ENCODE data around the gene MACROD2. TPM values are rescaled to one million over a fixed set of nuclear protein-coding genes. Genes with fewer than 3 reads are reported as not detected.

The MACROD2 gene
- total RNA-seq, 1 experiment from 2014 or later: 0.02 TPM

DNA sequence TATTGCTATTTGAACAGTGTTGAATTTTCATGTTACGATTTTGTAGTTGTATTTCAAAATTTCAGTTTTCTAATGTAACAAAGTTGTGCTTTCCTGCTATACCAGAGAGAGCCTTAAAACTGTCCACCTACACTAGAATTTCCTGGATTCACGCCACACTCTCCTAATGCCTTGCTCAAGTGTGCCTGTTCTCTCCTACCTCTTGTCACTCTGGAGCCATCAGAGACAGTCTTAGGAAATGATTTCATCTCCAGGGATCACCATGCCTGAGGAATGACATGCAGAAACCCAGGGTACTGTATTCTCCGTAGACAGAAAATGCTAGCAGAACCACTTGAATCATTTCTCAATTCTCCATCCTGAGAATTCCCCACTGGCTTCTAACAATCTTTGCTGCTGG is 1910.3 kb downstream of the MACROD2 start:
- DNase-seq (ENCODE audit: low spot score): no peak

DNA sequence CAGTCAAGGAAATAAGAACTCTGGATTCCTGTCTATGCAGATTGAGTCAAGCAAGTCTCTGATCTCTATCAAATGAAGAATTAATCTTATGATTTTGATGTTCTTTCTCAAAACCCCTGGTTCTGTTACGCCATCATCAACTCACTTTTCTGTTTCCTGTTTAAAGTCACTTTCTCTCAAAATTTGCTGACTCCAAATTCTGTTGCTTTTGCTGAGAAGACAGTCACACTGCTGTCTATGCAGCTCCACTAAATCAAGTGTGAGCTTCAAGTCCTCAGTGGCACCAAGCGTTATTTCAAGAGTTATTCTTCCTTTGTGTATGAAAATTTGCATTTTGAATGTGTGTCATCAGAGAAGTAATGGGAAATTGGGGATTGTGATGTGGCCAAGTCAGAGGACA is 1914.7 kb downstream of the MACROD2 start:
- no peak for DNase-seq (ENCODE audit: low spot score)

DNA sequence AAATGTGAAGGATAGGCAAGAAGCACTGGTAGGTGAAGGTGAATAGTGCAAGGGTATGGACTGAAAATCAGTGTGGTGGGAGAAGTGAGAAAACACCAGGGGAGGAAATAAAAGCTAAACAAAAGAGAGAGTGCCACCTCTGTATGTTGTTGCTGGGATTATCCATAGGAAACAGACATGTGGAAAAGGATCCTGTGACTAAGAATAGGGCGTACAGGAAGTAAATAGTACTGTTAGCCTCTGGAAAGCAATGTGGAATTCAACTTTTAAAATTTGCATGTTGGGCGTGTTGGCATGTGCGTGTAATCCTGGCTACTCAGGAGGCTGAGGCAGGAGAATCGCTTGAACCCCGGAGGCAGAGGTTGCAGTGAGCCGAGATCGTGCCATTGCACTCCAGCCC is 1916.3 kb downstream of the MACROD2 start:
- DNase-seq (ENCODE audit: low spot score): no peak

DNA sequence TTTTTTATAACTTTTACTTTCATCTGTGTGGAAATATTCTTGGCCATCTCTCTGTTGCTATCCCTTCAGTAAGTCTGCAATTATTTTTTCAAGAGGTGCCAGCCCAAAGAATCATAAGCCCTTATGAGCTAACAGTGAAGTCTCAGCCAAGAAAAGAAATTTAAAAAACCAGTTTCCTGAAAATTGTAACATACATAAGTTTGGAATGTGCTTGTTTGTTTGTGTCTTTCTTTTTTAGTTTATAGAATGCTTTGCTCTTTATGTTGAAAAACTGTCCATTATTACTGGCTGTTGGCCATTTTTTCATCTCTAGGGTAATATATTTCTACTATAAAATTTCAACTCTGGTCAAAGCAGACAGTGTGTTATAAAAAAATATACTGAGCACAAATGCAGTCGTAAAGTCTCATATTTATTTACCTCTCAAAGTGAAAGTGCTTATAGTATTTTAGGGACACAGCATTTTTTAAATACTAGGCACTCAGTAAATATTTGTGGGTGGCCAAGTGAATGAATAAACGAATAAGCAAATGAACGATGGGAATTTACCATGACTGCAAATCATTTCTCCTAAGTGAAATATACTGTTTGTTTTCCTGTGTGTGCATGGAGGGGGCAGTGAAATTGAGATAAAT is 1918.2 kb downstream of the MACROD2 start:
- DNase-seq (ENCODE audit: low spot score): no peak

DNA sequence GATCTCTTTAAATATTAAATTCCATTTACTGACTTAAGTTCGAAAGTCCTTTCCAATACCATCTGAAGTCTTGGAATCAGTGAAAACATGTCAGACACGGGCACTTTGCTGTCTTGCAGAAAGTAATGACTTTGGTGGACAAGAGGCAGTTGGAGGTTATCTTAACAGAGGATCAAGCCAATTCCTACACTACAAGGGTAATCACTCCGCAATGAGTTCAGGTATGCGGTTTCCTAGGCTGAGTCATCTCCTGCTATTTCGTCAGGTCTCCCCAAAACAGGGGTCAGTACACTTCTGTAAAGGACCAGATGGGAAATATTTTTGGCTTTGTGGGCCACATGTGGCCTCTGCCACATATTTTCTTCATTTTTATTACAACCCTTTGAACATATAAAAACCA is 1921.3 kb downstream of the MACROD2 start:
- peak; percentile 57 for DNase-seq (ENCODE audit: low spot score)

DNA sequence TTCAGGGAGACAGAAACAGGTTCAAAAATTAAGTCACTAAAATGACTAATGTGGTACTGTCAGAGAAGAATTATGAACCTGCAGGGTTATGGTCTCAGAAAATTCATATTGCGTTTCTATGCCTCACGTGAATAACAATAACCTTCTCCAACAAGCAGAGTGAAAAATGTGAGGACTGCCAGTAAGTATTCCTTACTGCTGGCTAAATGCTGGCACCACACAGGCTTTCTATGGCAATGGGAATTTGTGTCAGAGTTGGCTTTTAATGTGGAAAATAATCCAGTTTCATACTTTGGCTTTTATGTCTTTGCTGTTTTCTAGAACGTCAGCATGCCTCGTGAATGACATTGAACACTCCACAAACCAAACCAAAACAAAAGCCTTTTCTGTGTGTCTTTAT is 1922.0 kb downstream of the MACROD2 start:
- no peak for DNase-seq (ENCODE audit: low spot score)

DNA sequence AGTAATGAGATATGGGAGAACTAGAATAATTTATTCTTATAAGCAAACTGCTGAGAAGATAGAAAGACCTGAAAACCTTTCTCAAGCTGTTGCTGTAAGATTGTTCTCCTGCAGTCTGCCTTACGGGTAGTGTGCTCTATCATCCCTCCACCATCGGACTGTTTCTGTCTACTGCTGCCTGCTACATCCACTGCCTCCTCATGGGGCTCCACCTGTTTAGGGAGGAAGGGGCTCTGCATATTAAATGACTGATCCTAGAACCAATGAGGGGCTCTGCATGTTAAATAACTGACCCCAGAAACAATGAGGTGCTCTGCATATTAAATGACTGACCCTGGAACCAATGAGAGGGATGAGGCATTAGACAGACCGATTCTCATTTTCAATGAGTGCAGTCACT is 1923.3 kb downstream of the MACROD2 start:
- DNase-seq (ENCODE audit: low spot score): no peak

DNA sequence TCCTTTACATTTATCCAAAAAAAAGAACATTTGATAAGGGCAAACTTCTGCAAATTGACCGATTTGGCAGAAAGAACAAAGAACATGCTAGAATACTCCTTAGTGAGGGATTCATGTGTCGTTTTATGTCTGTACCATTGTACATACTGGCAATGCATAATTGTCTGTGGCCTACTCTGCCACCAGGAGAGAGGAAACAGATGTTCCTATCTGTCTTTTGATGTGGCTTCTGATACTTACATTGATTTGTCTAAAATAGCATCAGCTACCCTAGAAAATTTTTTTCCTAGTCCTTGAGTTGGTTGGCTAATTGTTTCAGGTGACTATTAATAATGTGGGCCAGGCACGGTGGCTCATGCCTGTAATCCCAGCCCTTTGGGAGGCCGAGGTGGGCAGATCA is 1923.8 kb downstream of the MACROD2 start:
- no peak for DNase-seq (ENCODE audit: low spot score)

DNA sequence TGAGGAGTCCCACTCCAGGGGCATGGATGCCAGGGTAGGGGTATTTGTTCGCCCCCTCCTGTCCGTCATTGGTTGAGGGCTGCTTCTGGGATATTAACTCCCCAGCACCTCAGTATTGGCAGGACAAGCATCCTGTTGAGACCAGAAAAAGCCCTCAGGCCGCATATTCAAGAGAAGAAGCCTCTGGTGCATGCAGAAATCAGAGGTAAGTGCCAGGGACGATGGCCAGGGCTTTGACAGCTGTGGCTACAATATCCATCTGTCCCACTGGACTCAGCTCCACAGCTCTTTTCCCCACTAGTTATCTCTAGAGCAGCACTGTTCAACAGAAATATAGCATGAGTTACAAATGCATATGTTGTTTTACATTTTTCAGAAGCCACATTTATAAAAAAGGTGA is 1926.6 kb downstream of the MACROD2 start:
- no peak for DNase-seq (ENCODE audit: low spot score)

DNA sequence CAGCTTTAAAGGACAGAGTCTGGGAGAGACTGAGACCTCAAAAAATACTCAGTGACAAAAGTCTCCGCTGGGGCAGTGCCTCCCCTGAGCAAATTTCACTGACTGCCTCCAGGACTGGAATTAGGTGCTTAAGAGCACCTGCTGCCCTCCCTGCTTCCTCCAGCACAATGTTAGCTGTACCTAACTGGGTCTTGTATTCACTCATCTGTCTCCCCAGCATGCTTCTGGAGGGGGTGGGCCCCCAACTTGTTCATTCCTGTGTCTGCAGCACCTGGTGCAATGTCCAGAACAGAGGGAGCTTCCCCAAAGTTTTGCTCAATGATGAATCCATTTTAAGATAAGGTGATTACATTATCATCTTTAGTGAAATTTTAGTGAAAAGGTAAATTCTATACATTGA is 1927.2 kb downstream of the MACROD2 start:
- no peak for DNase-seq (ENCODE audit: low spot score)

DNA sequence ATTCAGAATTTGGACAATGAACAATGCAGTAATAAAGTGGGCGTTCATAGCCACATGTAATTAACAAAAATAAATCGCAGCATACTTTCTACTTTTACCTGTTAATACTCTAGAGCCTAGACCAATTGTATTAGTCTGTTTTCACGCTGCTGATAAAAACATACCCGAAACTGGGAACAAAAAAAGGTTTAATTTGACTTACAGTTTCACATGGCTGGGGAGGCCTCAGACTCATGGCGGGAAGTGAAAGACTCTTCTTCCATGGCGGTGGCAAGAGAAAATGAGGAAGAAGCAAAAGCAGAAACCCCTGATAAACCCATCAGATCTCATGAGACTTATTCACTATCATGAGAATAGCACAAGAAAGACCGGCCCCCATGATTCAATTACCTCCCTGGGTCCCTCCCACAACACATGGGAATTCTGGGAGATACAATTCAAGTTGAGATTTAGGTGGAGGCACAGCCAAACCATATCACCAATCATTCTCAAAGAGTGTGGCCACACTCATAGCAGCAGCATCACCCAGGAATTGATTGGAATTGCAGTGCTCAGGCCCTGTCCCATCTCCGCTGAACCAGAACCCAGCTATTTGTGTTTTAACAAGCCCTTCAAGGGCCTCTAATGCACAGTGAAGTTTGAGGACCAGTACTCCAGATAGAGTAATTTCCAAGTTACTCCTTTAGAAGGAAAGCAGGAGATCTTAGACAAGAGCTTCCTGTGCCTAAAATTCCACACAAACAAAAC is 1927.9 kb downstream of the MACROD2 start:
- no peak for DNase-seq (ENCODE audit: low spot score)

DNA sequence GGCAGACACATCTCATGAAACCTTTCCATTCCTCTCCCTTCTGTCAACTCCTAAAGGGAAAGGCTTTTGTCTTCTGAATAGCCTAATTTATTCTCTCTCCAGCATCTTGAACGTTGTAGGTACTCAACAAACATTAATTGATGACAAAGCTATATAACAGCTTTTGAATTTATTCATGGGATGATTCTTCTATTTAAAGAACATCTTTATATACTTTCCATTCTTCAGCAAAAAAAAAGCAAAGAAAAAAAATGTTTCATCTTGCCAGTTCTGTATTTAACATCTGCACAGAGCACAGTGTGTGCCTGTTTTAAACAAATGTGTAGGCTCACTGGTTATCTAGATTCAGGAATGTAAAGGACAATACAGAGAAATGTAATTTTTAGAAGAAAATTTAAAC is 1929.2 kb downstream of the MACROD2 start:
- no peak for DNase-seq (ENCODE audit: low spot score)

DNA sequence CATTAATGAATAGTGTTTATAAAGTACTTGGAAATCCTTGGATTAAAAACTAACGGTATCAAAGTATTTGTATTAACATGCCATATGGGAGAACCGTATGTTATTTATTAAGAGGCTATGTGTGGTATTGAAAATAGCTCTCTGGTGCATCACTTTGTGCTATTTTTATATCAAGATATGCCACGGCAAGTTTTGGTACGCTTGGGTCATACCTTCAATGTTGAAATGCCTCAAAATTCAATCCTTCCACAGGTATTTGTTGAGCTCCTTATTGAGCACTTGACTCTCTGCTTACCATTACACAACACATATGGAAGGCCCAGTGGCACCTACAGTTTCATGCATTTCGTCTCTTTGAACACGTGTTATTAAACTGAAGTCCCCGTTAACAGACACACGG is 1930.1 kb downstream of the MACROD2 start:
- DNase-seq (ENCODE audit: low spot score): no peak

DNA sequence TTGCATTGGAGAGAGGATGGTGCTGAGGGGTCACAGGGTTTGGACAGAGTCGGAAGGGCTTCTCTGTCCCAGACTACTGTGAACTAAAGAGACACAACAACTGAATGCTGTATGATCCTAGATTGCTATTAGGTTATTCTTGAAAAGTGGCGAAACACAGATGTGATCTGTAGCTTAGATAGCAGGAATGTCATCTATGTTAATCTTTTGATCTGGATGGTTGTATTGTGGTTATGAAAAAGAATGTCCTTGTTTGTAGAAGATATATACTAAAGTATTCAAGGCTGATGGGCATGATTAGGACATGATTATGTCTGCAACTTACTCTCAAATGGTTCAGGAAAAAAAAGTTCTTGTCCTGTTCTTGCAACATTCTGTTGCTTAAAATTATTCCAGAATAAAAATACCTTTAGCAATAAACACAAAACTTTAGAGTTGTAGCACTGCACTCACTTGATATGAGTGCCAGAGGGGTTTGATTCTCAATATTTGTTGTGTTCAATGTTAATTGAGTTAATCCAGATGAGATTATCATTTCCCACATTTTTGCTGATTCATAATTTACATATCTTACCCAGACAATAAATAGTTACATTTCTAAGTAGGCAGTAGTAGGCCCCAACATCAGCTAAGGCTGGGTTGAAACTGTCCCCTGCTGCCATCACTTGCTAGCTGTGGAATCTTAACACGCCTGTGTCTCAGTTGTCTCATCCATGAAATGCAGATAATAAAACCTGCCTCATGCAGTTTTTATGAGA is 1932.8 kb downstream of the MACROD2 start:
- no peak for DNase-seq (ENCODE audit: low spot score)

DNA sequence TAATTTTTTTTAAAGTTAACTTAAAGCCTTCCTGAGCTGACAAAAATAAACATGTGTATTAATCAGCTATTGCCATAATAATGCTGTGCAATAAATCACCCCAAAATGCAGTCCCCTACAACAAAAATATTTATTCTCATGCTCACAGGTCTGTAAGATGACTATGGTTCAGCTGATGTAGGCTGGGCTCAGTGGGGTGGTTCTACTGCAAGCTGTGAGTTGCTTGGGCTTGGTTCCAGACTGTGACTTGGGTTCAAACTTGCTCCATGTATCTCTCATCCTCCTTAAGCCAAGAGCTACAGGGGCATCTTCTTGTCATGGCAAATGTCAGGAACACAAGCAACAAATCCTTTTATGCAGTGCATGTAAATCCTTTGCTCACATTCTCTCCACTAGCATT is 1933.6 kb downstream of the MACROD2 start:
- no peak for DNase-seq (ENCODE audit: low spot score)

DNA sequence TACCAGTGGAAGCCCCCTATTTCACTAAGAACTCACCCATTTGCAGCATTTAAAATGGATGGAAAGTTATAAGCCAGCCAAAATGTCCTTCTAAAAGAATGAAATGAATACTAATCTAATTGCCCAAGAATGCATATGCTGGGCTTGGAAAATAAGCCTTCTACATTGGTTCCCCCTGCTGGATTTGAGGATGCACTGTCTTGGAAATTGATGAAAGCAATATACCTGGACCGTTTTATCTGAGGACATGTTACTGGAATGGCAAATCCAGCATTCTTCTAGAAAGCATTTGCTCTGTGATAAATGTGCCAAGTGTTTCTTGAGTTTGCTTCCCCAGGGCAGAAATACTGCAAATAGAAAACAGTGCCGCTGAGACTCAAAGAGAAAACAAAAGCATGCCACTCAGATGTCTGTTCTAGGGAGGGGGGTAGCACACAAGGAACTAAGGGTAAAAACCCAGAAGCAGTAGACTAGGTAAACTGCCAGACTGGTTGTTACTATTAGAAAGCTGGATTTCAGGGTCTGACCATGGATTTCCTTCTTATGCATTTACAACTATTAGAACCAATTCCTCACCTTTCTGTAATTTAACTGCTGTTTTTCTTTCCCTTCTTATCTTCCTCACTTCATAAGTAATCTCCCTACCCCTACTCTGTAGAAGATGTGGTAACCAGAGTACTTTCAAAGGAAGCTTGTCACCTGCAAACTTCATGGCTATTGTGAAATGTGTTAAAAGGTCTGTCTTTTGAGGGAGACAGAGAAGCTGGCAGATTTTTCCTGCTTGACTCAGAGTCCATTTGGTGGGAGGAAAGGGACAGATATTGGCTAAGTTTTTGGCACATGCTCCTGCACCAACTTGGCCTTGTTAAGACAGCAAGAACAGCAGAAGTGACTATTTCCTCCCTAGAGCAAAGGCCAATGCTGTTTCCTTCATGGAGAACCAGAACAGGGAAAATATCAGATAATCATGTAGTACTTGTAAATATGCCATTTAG is 1935.3 kb downstream of the MACROD2 start:
- DNase-seq (ENCODE audit: low spot score): peak; percentile 47

DNA sequence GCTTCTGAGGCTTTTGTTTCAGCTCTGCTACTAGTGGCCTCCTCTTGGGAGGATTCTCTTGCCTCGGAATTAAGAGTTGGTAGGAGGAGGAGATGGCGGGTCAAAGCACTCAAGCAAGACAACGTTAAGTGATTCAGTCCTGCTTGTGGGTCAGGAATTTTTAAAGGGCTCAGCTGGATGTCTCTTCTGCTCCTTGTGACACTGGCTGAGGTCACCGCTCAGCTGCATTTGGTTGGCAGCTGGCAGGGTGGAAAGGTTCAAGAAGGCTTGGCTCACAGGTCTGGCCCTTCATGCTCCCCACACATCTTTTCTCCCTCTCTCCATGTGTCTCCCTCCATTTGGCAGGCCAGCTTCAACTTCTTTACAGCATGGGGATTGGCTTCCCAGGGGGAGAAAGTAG is 1936.6 kb downstream of the MACROD2 start:
- DNase-seq (ENCODE audit: low spot score): no peak

DNA sequence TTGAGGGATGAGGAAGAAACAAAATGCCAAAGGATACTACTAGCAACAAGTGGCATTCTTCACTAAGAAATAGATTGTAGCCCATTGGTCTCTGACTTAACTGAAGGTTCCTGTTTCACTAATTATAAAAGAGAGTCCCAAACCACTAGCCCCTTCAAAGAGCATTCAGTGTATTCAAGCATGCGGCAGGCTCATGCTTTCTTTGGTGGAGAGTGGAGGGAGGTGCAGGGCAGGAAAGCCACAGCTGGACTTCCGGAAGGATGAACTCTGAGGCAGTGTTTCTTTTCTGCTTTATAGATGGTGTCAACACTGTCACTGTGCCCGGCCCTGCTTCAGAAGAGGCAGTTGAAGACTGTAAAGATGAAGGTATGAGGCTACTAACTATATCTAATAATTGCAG is 1941.9 kb downstream of the MACROD2 start:
- no peak for DNase-seq (ENCODE audit: low spot score)

DNA sequence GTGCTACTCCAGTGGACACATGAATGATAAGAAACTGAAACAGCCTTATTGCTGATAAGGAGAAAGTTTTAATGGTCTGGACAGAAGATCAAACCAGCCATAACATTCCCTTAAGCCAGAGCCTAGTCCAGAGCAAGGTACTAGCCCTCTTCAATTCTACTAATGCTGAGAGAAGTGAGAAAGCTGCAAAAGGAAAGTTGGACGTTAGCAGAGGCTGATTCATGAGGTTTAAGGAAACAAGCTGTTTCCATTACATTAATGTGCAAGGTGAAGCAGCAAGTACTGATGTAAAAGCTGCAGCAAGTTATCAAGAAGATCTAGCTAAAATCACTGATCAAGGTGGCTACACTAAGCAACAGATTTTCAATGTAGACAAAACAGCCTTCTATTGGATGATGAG is 1943.5 kb downstream of the MACROD2 start:
- no peak for DNase-seq (ENCODE audit: low spot score)

DNA sequence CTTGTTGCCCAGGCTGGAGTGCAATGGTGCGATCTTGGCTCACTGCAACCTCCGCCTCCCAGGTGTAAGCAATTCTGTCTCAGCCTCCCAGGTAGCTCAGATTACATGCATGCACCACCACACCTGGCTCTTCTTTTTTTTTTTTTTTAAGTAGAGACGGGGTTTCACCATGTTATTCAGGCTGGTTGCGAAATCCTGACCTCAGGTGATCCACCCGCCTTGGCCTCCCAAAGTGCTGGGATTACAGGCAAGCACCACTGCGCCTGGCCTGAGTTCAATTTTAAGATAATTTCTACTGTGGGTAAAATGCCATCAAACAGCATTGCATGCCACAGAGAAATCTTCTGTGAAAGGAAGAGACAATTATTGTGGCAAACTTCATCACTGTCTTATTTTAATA is 1944.8 kb downstream of the MACROD2 start:
- no peak for DNase-seq (ENCODE audit: low spot score)

DNA sequence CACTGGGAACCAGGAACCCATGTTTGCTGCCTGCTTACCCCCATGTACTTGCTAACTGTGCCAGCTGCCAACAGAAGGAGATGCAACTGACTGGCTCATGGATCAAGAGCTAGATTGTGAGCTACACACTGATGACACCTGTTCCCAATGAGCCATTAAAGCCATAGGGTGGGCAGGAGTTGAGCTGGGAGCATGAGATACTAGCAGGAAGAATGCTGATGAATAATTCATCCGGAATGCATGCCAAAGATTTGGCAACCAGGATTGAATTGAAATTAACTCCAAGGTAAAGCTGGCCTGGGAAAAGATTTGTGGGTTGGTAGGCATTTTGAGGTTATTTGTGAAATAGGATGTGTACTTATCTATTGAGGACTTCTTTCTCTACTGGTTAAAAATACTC is 1946.8 kb downstream of the MACROD2 start:
- peak; percentile 48 for DNase-seq (ENCODE audit: low spot score)

DNA sequence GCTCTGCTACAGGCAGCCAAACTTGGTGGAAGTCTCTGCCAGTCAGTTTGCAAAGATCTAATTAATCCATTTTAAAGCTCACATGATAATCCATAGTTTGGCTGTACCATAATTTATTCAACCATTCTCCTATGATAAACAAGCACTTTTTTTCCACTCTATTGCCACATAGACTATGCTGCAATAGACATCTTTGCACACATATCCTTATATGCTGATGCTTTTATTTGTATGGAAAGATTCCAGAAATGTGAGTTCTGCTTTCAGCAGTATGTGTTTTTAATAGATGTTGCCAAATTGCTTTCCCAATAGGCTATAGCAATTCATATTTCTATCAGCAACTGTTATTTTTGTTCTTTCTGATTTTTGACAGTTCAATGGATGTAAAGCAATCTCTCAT is 1950.0 kb downstream of the MACROD2 start:
- no peak for DNase-seq (ENCODE audit: low spot score)
